PC-3 (cell line): ENCODE measurements around the gene TEPSIN. TPM values are rescaled to one million over a fixed set of nuclear protein-coding genes. Genes with fewer than 3 reads are reported as not detected.

Source experiments
- ATAC-seq: fragments of 200-7000 bp; cut with Tn5 transposase; 2 replicates; pipeline ENCODE4 v1.9.1; 2020; ENCODE audit warnings: mild to moderate bottlenecking, moderate library complexity
- BruUV-seq: library from RNA; stranded (reverse); fragments of 400-500 nt; replicated peaks from 2 replicates; lab custom pipeline; 2021; lab: Mats Ljungman, UMichigan
- CTCF ChIA-PET: fragments of 300-600 bp; sonication (Branson Sonifier 250); formaldehyde crosslinking; loops from one replicate; lab custom pipeline; 2022; ENCODE audit warnings: antibody characterized with exemption; lab: Charles Lee
- POLR2A ChIA-PET: fragments of 300-600 bp; sonication (Branson Sonifier 250); formaldehyde crosslinking; loops from one replicate; lab custom pipeline; 2022; ENCODE audit warnings: antibody characterized with exemption; ENCODE audit not compliant: unreplicated experiment; lab: Charles Lee
- DNase-seq: peaks from one replicate; pipeline ENCODE4 v3.0.0-alpha.2; 2015
- H2AFZ ChIP-seq: fragments of 300-600 bp; sonication (generic); 2 replicates; pipeline ENCODE4 v1.6.0; 2016; ENCODE audit warnings: antibody characterized with exemption, low read length
- H3F3A ChIP-seq: fragments of 300-600 bp; sonication (generic); one replicate; pipeline ENCODE4 v1.6.0; 2017; ENCODE audit warnings: antibody characterized with exemption, low read length, control low read depth, mild to moderate bottlenecking; ENCODE audit not compliant: unreplicated experiment
- H3K27ac ChIP-seq: fragments of 300-600 bp; sonication (generic); 2 replicates; pipeline ENCODE4 v1.5.1; 2016; ENCODE audit warnings: mild to moderate bottlenecking, low read length
- H3K27me3 ChIP-seq: fragments of 300-600 bp; sonication (generic); 2 replicates; pipeline ENCODE4 v1.6.1; 2016; ENCODE audit warnings: low read length, mixed read lengths
- H3K36me3 ChIP-seq: fragments of 300-600 bp; sonication (generic); 2 replicates; pipeline ENCODE4 v1.6.1; 2016; ENCODE audit warnings: low read depth, mixed run types, low read length, mixed read lengths
- H3K4me1 ChIP-seq: fragments of 300-600 bp; sonication (generic); 2 replicates; pipeline ENCODE4 v1.5.1; 2016; ENCODE audit warnings: low read length; ENCODE audit not compliant: insufficient read depth
- H3K4me2 ChIP-seq: fragments of 300-600 bp; sonication (generic); 2 replicates; pipeline ENCODE4 v1.6.0; 2016; ENCODE audit warnings: low read length
- H3K4me3 ChIP-seq: fragments of 300-600 bp; sonication (generic); 2 replicates; pipeline ENCODE4 v1.5.1; 2016; ENCODE audit warnings: mild to moderate bottlenecking, low read length, mixed read lengths
- H3K79me2 ChIP-seq: fragments of 300-600 bp; sonication (generic); 2 replicates; pipeline ENCODE4 v1.6.1; 2017; ENCODE audit warnings: low read length, mixed read lengths
- H3K9ac ChIP-seq: fragments of 300-600 bp; sonication (generic); 2 replicates; pipeline ENCODE4 v1.6.0; 2016; ENCODE audit warnings: mild to moderate bottlenecking, low read length
- H3K9me2 ChIP-seq: fragments of 300-600 bp; sonication (generic); replicated peaks from 2 replicates; pipeline ENCODE4 v1.6.1; 2016; ENCODE audit warnings: mixed run types, low read length, mixed read lengths
- H3K9me3 ChIP-seq: fragments of 300-600 bp; sonication (generic); 2 replicates; pipeline ENCODE4 v1.6.1; 2016; ENCODE audit warnings: low read length, mixed read lengths
- H4K20me1 ChIP-seq: fragments of 300-600 bp; sonication (generic); 2 replicates; pipeline ENCODE4 v1.6.1; 2016; ENCODE audit warnings: low read length, mixed read lengths
- EZH2 ChIP-seq: fragments of 300-600 bp; sonication (generic); IDR thresholded peaks from one replicate; pipeline ENCODE4 v1.6.1; 2017; ENCODE audit warnings: antibody characterized with exemption, mild to moderate bottlenecking, low read length; ENCODE audit not compliant: unreplicated experiment
- EZH2phosphoT487 ChIP-seq: fragments of 300-600 bp; sonication (generic); IDR thresholded peaks from 2 replicates; pipeline ENCODE4 v1.6.1; 2018; ENCODE audit warnings: mild to moderate bottlenecking, antibody characterized with exemption, low read length, borderline replicate concordance
- intact Hi-C: fragments of 100-400 bp; cut with micrococcal nuclease; formaldehyde crosslinking; loops from 2 replicates; pipeline ENCODE4 v1.9.0; 2023
- total RNA-seq: library from RNA; depleted of rRNA; stranded (reverse); fragments of >200 nt; gene quantifications from 2 replicates; pipeline ENCODE4 v1.2.3, GENCODE V29; 2014
- TF ChIP-seq, protein P1 (sequence below): fragments of 300-600 bp; sonication (generic); conservative IDR thresholded peaks from 2 replicates; pipeline ENCODE4 v1.5.1; 2017; ENCODE audit warnings: antibody characterized with exemption, low read depth, mild to moderate bottlenecking, low read length

TEPSIN gene
- total RNA-seq, 1 experiment from 2014 or later, result 28.8 TPM

GRCh38 chr17:81237591-81238489 lies 1.0 kb downstream of the TEPSIN start:
- TSS peak; percentile 54 for BruUV-seq
- no peaks in the 10 kb centered on the region for H3K27me3 ChIP-seq
- H2AFZ ChIP-seq, result peak overlapping the region; percentile 79
- intact Hi-C loops, result loop anchor here (1.0 kb wide), 1 partner anchor 15 kb away; no protein-coding TSS in a partner anchor
- DNase-seq (peak; percentile 36), ATAC-seq (peak; percentile 3; the same call in 1 of the 2 replicates)
- H3K4me1 ChIP-seq, result peaks cover 18% of the 10 kb centered on the region; the same call in 1 of the 2 replicates
- H3K9me2 ChIP-seq, result no peaks in the 10 kb centered on the region
- TF ChIP-seq, protein P1, sequence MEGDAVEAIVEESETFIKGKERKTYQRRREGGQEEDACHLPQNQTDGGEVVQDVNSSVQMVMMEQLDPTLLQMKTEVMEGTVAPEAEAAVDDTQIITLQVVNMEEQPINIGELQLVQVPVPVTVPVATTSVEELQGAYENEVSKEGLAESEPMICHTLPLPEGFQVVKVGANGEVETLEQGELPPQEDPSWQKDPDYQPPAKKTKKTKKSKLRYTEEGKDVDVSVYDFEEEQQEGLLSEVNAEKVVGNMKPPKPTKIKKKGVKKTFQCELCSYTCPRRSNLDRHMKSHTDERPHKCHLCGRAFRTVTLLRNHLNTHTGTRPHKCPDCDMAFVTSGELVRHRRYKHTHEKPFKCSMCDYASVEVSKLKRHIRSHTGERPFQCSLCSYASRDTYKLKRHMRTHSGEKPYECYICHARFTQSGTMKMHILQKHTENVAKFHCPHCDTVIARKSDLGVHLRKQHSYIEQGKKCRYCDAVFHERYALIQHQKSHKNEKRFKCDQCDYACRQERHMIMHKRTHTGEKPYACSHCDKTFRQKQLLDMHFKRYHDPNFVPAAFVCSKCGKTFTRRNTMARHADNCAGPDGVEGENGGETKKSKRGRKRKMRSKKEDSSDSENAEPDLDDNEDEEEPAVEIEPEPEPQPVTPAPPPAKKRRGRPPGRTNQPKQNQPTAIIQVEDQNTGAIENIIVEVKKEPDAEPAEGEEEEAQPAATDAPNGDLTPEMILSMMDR, result no peak
- TF ChIP-seq EZH2phosphoT487, result no peak
- no peak for TF ChIP-seq EZH2
- H3K4me2 ChIP-seq, result peak overlapping the region; percentile 90
- peak overlapping the region; percentile 80 for H3K9ac ChIP-seq
- H4K20me1 ChIP-seq, result no peaks in the 10 kb centered on the region
- peak overlapping the region; percentile 77 for H3K4me3 ChIP-seq
- CTCF ChIA-PET, result interaction anchor here (0.8 kb wide), 1 partner anchor 15 kb away, joined by 3 read pairs; the partner anchor contains the start of gene CEP131
- no peaks in the 10 kb centered on the region for H3K9me3 ChIP-seq
- POLR2A ChIA-PET, result no interaction called here
- H3K36me3 ChIP-seq, result no peaks in the 10 kb centered on the region; the same call in 1 of the 2 replicates
- no peak overlapping the region for H3K27ac ChIP-seq
- no peaks in the 10 kb centered on the region for H3F3A ChIP-seq
- peaks cover 45% of the 10 kb centered on the region for H3K79me2 ChIP-seq

DNA sequence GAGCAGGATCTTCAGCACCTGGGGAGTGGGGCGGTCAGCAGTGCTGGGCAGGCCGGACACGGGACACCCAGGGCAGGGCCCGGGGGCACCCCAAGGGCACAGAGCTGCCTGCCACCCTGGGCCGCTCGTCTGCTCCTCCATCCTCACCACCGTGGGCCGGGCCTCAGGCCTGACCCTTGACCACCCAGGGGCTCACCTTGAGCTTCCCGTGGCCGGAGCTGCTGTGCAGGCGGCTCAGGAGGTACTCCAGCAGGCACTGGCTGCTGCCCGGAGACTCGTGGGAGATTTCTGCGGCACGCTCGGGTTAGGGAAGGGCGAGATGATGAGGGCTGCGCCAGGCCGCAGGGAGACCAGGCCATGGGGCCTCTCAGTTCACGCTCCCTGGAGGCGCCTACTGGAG lies 2.1 kb downstream of the TEPSIN start:
- Histone ChIP-seq H2AFZ (no peak overlapping the region), H3K4me2 (no peak overlapping the region), H3F3A (no peaks in the 10 kb centered on the region), H3K4me3 (no peak overlapping the region), H3K27me3 (no peaks in the 10 kb centered on the region), H4K20me1 (no peaks in the 10 kb centered on the region), H3K27ac (no peak overlapping the region), H3K79me2 (peaks cover 42% of the 10 kb centered on the region), H3K4me1 (peaks cover 18% of the 10 kb centered on the region; the same call in 1 of the 2 replicates), H3K36me3 (no peaks in the 10 kb centered on the region; the same call in 1 of the 2 replicates), H3K9ac (no peak overlapping the region), H3K9me2 (no peaks in the 10 kb centered on the region), H3K9me3 (no peaks in the 10 kb centered on the region)
- no peak for ATAC-seq
- no peak for DNase-seq
- intact Hi-C loops, result no loop called here
- CTCF ChIA-PET, result no interaction called here
- BruUV-seq, result no TSS peak
- POLR2A ChIA-PET, result no interaction called here
- TF ChIP-seq EZH2phosphoT487, result no peak
- TF ChIP-seq, protein P1, result no peak
- no peak for TF ChIP-seq EZH2
